Osteocyte (in vitro differentiated cells): ENCODE data around the gene COMTD1. TPM values are rescaled to one million over a fixed set of nuclear protein-coding genes. Genes with fewer than 3 reads are reported as not detected.
"Not testable (repeated sequence)": the region's sequence is repeated elsewhere in the genome, so short reads cannot be mapped to it uniquely, and the experiment has no call there.

ENCODE experiments used
- DNase-seq: peaks from one replicate; pipeline ENCODE4 v3.0.0; 2021; ENCODE audit warnings: mixed read lengths; ENCODE audit not compliant: unreplicated experiment; ENCODE audit errors: extremely low spot score
- H3K27ac Mint-ChIP-seq: one replicate; pipeline ENCODE4 v1.8.0; 2021; ENCODE audit warnings: mild to moderate bottlenecking, mixed read lengths; ENCODE audit not compliant: unreplicated experiment
- H3K27me3 Mint-ChIP-seq: one replicate; pipeline ENCODE4 v1.8.0; 2021; ENCODE audit warnings: mixed read lengths; ENCODE audit not compliant: unreplicated experiment
- H3K36me3 Mint-ChIP-seq: one replicate; pipeline ENCODE4 v1.8.0; 2021; ENCODE audit warnings: mixed read lengths; ENCODE audit not compliant: unreplicated experiment
- H3K4me1 Mint-ChIP-seq: one replicate; pipeline ENCODE4 v1.8.0; 2021; ENCODE audit warnings: mixed read lengths; ENCODE audit not compliant: unreplicated experiment
- H3K4me3 Mint-ChIP-seq: one replicate; pipeline ENCODE4 v1.8.0; 2021; ENCODE audit warnings: mild to moderate bottlenecking, moderate library complexity, mixed read lengths; ENCODE audit not compliant: unreplicated experiment
- H3K9me3 Mint-ChIP-seq: one replicate; pipeline ENCODE4 v1.8.0; 2021; ENCODE audit warnings: mixed read lengths; ENCODE audit not compliant: unreplicated experiment
- total RNA-seq: library from RNA; stranded (reverse); gene quantifications from 2 replicates; pipeline ENCODE4 v1.2.1, GENCODE V29; 2021
- TF ChIP-seq, protein P1 (sequence below): fragments of 200-600 bp; sonication (generic); IDR thresholded peaks from 2 replicates; pipeline ENCODE4 v1.5.0; 2021; ENCODE audit warnings: antibody characterized with exemption, mild to moderate bottlenecking, moderate library complexity

Gene COMTD1
- total RNA-seq, 1 donor from 2014 or later: 12.9 TPM

DNA sequence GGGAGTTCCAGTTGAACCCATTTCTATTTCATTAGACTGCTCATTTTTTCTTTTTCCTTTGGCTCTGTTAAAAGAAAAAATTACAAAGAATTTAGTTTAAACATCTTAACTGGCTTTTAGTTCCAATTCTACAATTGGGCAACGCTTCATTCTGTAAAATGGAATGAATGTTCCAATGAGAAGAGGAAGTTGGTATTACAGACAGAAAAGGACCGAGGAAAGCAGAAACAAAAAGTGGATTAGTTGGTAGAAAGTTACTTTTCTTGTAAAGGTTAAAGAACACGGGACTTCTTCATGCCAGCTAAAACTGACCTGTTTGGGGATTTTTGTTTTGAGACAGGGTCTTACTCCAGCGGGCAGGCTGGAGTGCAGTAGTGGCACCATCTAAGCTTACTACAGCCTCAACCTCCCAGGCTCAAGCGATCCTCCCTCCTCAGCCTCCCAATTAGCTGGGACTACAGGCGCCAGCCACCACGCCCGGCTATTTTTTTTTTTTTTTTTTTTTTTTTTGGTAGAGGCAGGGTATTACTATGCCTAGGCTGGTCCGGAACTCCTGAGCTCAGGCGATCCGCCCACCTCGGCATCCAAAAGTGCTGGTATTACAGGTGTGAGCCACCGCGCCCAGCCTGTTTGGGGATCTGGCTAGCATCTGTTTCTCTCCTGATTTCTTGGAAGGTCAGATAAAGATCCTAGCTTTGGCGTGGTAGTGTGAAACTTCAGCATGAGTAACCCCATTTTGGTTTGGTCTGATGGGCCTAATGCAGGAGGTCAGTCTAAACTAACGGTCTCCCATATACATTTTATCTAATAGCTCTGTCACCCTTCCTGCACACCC is 26.5 kb downstream of the COMTD1 start:
- Mint-ChIP-seq H3K27ac (peak overlapping the region; percentile 100), H3K4me1 (peaks cover 25% of the 10 kb centered on the region), H3K4me3 (peak overlapping the region; percentile 99), H3K36me3 (peaks cover 10% of the 10 kb centered on the region), H3K9me3 (no peaks in the 10 kb centered on the region), H3K27me3 (no peaks in the 10 kb centered on the region)
- no peak for DNase-seq
- TF ChIP-seq, protein P1, sequence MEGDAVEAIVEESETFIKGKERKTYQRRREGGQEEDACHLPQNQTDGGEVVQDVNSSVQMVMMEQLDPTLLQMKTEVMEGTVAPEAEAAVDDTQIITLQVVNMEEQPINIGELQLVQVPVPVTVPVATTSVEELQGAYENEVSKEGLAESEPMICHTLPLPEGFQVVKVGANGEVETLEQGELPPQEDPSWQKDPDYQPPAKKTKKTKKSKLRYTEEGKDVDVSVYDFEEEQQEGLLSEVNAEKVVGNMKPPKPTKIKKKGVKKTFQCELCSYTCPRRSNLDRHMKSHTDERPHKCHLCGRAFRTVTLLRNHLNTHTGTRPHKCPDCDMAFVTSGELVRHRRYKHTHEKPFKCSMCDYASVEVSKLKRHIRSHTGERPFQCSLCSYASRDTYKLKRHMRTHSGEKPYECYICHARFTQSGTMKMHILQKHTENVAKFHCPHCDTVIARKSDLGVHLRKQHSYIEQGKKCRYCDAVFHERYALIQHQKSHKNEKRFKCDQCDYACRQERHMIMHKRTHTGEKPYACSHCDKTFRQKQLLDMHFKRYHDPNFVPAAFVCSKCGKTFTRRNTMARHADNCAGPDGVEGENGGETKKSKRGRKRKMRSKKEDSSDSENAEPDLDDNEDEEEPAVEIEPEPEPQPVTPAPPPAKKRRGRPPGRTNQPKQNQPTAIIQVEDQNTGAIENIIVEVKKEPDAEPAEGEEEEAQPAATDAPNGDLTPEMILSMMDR: no peak

DNA sequence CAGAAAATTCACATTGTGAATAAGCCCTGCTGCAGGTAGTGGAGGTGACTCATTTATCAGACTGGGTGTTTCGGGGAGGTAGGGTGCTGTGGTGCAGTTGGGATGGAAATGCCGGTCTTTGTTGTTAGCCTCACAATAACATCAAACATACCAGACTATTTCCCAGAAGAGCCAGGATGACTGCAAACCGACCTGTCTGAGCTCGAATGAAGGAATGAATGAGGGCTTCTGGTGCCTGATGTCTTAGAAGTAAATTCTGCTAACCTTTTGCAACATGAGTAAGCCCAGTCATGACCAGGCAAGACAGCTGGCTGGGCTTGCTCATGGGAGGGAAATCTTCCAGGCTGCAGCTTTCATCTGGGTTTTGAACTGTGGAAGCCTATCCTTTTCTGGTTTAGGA is 27.6 kb downstream of the COMTD1 start:
- Mint-ChIP-seq H3K27ac (peak overlapping the region; percentile 71), H3K27me3 (no peaks in the 10 kb centered on the region), H3K9me3 (no peaks in the 10 kb centered on the region), H3K4me1 (peaks cover 22% of the 10 kb centered on the region), H3K36me3 (peaks cover 5% of the 10 kb centered on the region), H3K4me3 (peak overlapping the region; percentile 6)
- DNase-seq: no peak
- TF ChIP-seq, protein P1: no peak

DNA sequence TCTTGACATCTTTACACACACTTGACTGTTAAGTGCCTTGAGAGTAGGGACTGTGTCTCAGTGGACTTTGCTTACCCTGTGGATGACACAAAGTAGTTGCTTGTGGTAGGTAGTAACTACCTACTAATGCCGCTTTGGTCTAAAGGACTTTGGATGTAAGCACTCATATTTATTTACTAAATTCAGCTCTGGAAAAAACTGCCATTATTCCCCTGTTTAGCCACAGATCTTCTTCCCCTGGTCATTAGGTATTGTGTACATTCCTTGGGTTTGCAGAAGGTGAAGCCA is 28.0 kb downstream of the COMTD1 start:
- DNase-seq: no peak
- Mint-ChIP-seq H3K36me3 (peaks cover 4% of the 10 kb centered on the region), H3K9me3 (no peaks in the 10 kb centered on the region), H3K4me1 (peaks cover 24% of the 10 kb centered on the region), H3K27ac (no peak overlapping the region), H3K27me3 (no peaks in the 10 kb centered on the region), H3K4me3 (no peak overlapping the region)
- TF ChIP-seq, protein P1: no peak

DNA sequence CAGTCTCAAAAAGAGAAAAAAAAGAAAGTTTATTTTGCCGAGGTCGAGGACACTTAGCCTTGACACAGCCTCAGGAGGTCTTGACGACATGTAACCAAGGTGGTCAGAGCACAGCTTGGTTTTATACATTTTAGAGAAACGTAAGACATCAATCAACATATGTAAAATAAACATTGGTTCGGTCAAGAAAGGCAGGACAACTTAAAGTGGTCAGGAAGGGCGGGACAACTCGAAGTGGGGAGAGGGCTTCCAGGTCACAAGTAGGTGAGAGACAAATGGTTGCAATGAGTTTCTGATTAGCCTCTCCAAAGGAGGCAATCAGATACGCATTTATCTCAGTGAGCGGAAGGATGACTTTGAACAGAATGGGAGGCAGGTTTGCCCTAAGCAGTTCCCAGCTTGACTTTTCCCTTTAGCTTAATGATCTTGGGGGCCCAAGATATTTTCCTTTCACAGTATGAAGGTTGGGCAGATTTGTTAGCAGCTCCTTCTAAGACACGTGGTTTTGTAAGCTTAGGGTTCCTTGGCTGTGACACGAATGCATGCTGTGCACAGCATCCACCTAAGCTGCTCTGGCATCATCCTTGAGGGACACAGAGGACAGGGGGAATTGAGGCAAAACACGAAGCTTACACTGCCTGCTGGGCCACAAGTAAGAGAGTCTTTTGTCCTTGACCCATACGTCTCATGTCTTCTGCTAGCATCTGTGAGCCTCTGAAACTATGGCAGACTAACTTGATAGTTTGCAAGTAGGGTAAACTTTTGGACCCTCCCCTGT is 28.5 kb downstream of the COMTD1 start:
- H3K4me1 Mint-ChIP-seq: peaks cover 21% of the 10 kb centered on the region

DNA sequence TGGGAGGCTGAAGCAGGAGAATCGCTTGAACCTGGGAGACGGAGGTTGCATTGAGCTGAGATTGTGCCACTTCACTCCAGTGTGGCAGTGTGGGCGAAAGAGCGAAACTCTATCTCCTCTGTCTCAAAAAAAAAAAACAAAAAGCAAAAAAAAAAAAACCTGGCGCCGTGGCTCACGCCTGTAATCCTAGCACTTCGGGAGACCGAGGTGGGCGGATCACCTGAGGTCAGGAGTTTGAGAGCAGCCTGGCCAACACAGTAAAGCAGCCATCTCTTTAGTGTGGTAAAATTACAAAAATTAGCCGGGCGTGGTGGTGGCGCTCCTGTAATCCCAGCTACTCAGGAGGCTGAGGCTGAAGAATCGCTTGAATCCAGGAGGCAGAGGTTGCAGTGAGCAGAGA is 29.1 kb downstream of the COMTD1 start:
- not testable (repeated sequence) for H3K36me3 Mint-ChIP-seq, H3K27ac Mint-ChIP-seq, DNase-seq, H3K27me3 Mint-ChIP-seq, H3K4me3 Mint-ChIP-seq, H3K9me3 Mint-ChIP-seq
- H3K4me1 Mint-ChIP-seq: peaks cover 15% of the 10 kb centered on the region

More for the DNA sequence above, 28.5 kb downstream of the COMTD1 start:
- Mint-ChIP-seq H3K36me3 (no peaks in the 10 kb centered on the region), H3K27ac (no peak overlapping the region), H3K4me3 (no peak overlapping the region), H3K9me3 (no peaks in the 10 kb centered on the region), H3K27me3 (no peaks in the 10 kb centered on the region)
- TF ChIP-seq, protein P1: no peak
- no peak for DNase-seq
